Mesothelial cell of epicardium (in vitro differentiated cells): ENCODE data around the gene DEK. TPM values are rescaled to one million over a fixed set of nuclear protein-coding genes. Genes with fewer than 3 reads are reported as not detected.

ENCODE experiments used
- DNase-seq, 2 experiments: peaks; one replicate each; pipeline ENCODE4 v3.0.0; 2021; ENCODE audit warnings: low spot score in 2 of 2; ENCODE audit not compliant: unreplicated experiment in 2 of 2
- H3K27ac Mint-ChIP-seq: 2 replicates; pipeline ENCODE4 v1.8.0; 2021; ENCODE audit warnings: mixed read lengths
- H3K27me3 Mint-ChIP-seq: 2 replicates; pipeline ENCODE4 v1.8.0; 2021; ENCODE audit warnings: low read depth, mixed read lengths
- H3K36me3 Mint-ChIP-seq: 2 replicates; pipeline ENCODE4 v1.8.0; 2021; ENCODE audit warnings: mixed read lengths
- H3K4me1 Mint-ChIP-seq: 2 replicates; pipeline ENCODE4 v1.8.0; 2021; ENCODE audit warnings: mixed read lengths
- H3K4me3 Mint-ChIP-seq: 2 replicates; pipeline ENCODE4 v1.8.0; 2021; ENCODE audit warnings: mild to moderate bottlenecking, moderate library complexity, mixed read lengths
- H3K9me3 Mint-ChIP-seq: 2 replicates; pipeline ENCODE4 v1.8.0; 2021; ENCODE audit warnings: mixed read lengths
- CTCF ChIP-seq: fragments of 200-600 bp; sonication (generic); IDR thresholded peaks from one replicate; pipeline ENCODE4 v1.5.0; 2021; ENCODE audit warnings: antibody characterized with exemption; ENCODE audit not compliant: unreplicated experiment
- total RNA-seq: library from RNA; stranded (reverse); gene quantifications from 3 replicates; pipeline ENCODE4 v1.2.1, GENCODE V29; 2021

The DEK gene
- total RNA-seq, 1 donor from 2014 or later, result 79.5 TPM

- Mint-ChIP-seq H3K27me3 (no peaks in the 10 kb centered on the region), H3K36me3 (peaks cover 40% of the 10 kb centered on the region), H3K4me1 (peaks cover 3% of the 10 kb centered on the region), H3K9me3 (no peaks in the 10 kb centered on the region), H3K4me3 (no peak overlapping the region), H3K27ac (peak overlapping the region; percentile 71)
- TF ChIP-seq CTCF, result no peak
- DNase-seq, result no peak
Measured at GRCh38 chr6:18242062-18242851, 22.1 kb downstream of the DEK start.

- peaks cover 39% of the 10 kb centered on the region for H3K36me3 Mint-ChIP-seq
- no peak for TF ChIP-seq CTCF
- DNase-seq, result no peak
- H3K27me3 Mint-ChIP-seq, result no peaks in the 10 kb centered on the region
- H3K4me3 Mint-ChIP-seq, result no peak overlapping the region
- peaks cover 3% of the 10 kb centered on the region for H3K4me1 Mint-ChIP-seq
- peak overlapping the region; percentile 64 for H3K27ac Mint-ChIP-seq
- no peaks in the 10 kb centered on the region for H3K9me3 Mint-ChIP-seq
Measured at GRCh38 chr6:18241208-18242038, 22.9 kb downstream of the DEK start.

GRCh38 chr6:18240230-18240629 lies 24.1 kb downstream of the DEK start:
- Mint-ChIP-seq H3K27ac (peak overlapping the region; percentile 39), H3K27me3 (no peaks in the 10 kb centered on the region), H3K9me3 (no peaks in the 10 kb centered on the region), H3K4me3 (no peak overlapping the region), H3K4me1 (peaks cover 3% of the 10 kb centered on the region), H3K36me3 (peaks cover 42% of the 10 kb centered on the region)
- no peak for TF ChIP-seq CTCF
- DNase-seq, result no peak

GRCh38 chr6:18237167-18237566 lies 27.2 kb downstream of the DEK start:
- peaks cover 51% of the 10 kb centered on the region for H3K36me3 Mint-ChIP-seq
- TF ChIP-seq CTCF, result no peak
- no peaks in the 10 kb centered on the region for H3K27me3 Mint-ChIP-seq

GRCh38 chr6:18235524-18235923 lies 28.8 kb downstream of the DEK start:
- Mint-ChIP-seq H3K4me3 (no peak overlapping the region), H3K4me1 (no peaks in the 10 kb centered on the region), H3K9me3 (peaks cover 36% of the 10 kb centered on the region), H3K27me3 (no peaks in the 10 kb centered on the region), H3K36me3 (peaks cover 66% of the 10 kb centered on the region), H3K27ac (no peak overlapping the region)
- DNase-seq, result no peak
- TF ChIP-seq CTCF, result no peak

More at GRCh38 chr6:18237167-18237566, 27.2 kb downstream of the DEK start:
- no peak overlapping the region for H3K27ac Mint-ChIP-seq
- DNase-seq, result no peak
- peaks cover 3% of the 10 kb centered on the region for H3K4me1 Mint-ChIP-seq
- no peak overlapping the region for H3K4me3 Mint-ChIP-seq
- H3K9me3 Mint-ChIP-seq, result peaks cover 20% of the 10 kb centered on the region
